GM06990 (cell line): ENCODE data around the gene CFL1.
A peak's percentile ranks its signal among the peaks of the same experiment; 100 is the strongest.

ENCODE experiments used
- DNase-seq: peaks from one replicate; pipeline ENCODE4 v3.0.0-alpha.2; 2011; ENCODE audit not compliant: insufficient read length; ENCODE audit errors: extremely low read depth
- H3K27me3 ChIP-seq: replicated peaks from 2 replicates; pipeline ENCODE4 v1.6.0; 2011; ENCODE audit warnings: low read length; ENCODE audit not compliant: control insufficient read depth, insufficient read depth
- H3K36me3 ChIP-seq: 2 replicates; pipeline ENCODE4 v1.5.1; 2011; ENCODE audit warnings: low read length; ENCODE audit not compliant: control insufficient read depth, insufficient read depth
- H3K4me3 ChIP-seq: replicated peaks from 2 replicates; pipeline ENCODE4 v1.5.1; 2011; ENCODE audit warnings: low read depth, mild to moderate bottlenecking, control low read depth, low read length
- CTCF ChIP-seq: IDR thresholded peaks from 2 replicates; pipeline ENCODE4 v1.5.1; 2011; ENCODE audit warnings: low read length, control low read depth, mild to moderate bottlenecking, inconsistent platforms; ENCODE audit not compliant: insufficient read depth, poor library complexity, severe bottlenecking

CFL1 gene

GRCh38 chr11:65858681-65859087 is 704 bp upstream of the CFL1 start:
- DNase-seq: no peak
- Histone ChIP-seq H3K4me3 (peak overlapping the region; percentile 64), H3K36me3 (peaks cover 34% of the 10 kb centered on the region), H3K27me3 (no peaks in the 10 kb centered on the region)
- TF ChIP-seq CTCF: no peak

GRCh38 chr11:65857500-65857852 is 504 bp downstream of the CFL1 start:
- TF ChIP-seq CTCF: no peak
- Histone ChIP-seq H3K36me3 (peaks cover 33% of the 10 kb centered on the region), H3K4me3 (peak overlapping the region; percentile 97)

GRCh38 chr11:65856689-65857499 is 1.1 kb downstream of the CFL1 start:
- DNase-seq: peak; percentile 87
- no peak for TF ChIP-seq CTCF
- Histone ChIP-seq H3K4me3 (peak overlapping the region; percentile 97), H3K36me3 (peaks cover 34% of the 10 kb centered on the region), H3K27me3 (no peaks in the 10 kb centered on the region)

More at GRCh38 chr11:65857500-65857852, 504 bp downstream of the CFL1 start:
- no peak for DNase-seq
- H3K27me3 ChIP-seq: no peaks in the 10 kb centered on the region

GRCh38 chr11:65855927-65856363 is 2.0 kb downstream of the CFL1 start:
- Histone ChIP-seq H3K4me3 (peak overlapping the region; percentile 97), H3K36me3 (peaks cover 38% of the 10 kb centered on the region), H3K27me3 (no peaks in the 10 kb centered on the region)
- TF ChIP-seq CTCF: no peak
- no peak for DNase-seq

GRCh38 chr11:65854852-65855837 is 2.8 kb downstream of the CFL1 start:
- Histone ChIP-seq H3K27me3 (no peaks in the 10 kb centered on the region), H3K4me3 (no peak overlapping the region), H3K36me3 (peaks cover 38% of the 10 kb centered on the region)
- no peak for TF ChIP-seq CTCF
- no peak for DNase-seq
